ENCODE measurements around the gene CHERP.
"Not testable (repeated sequence)": the region's sequence is repeated elsewhere in the genome, so short reads cannot be mapped to it uniquely, and the experiment has no call there.

The CHERP gene

GRCh38 chr19:16521715-16522289, 20.4 kb downstream of the CHERP start:
- in situ Hi-C loops (cut with MboI; ENCODE audit: low sequenced_read_pairs), result no loop called here

- in situ Hi-C loops (cut with MboI; ENCODE audit: low sequenced_read_pairs), result no loop called here
These were observed 21.1 kb downstream of the CHERP start for GRCh38 chr19:16520986-16521624.

GRCh38 chr19:16520074-16520973, 21.9 kb downstream of the CHERP start:
- in situ Hi-C loops (cut with MboI; ENCODE audit: low sequenced_read_pairs), result no loop called here

- in situ Hi-C loops (cut with MboI; ENCODE audit: low sequenced_read_pairs), result no loop called here
These were observed 23.0 kb downstream of the CHERP start for GRCh38 chr19:16519230-16519687.

GRCh38 chr19:16518483-16519229, 23.6 kb downstream of the CHERP start:
- in situ Hi-C loops (cut with MboI; ENCODE audit: low sequenced_read_pairs), result no loop called here

GRCh38 chr19:16518061-16518460, 24.2 kb downstream of the CHERP start:
- in situ Hi-C loops (cut with MboI; ENCODE audit: low sequenced_read_pairs), result no loop called here

GRCh38 chr19:16516923-16517610, 25.2 kb downstream of the CHERP start:
- in situ Hi-C loops (cut with MboI; ENCODE audit: low sequenced_read_pairs), result no loop called here

- in situ Hi-C loops (cut with MboI; ENCODE audit: low sequenced_read_pairs), result no loop called here
These were observed 25.9 kb downstream of the CHERP start for GRCh38 chr19:16516381-16516780.

- in situ Hi-C loops (cut with MboI; ENCODE audit: low sequenced_read_pairs), result no loop called here
These were observed 27.7 kb downstream of the CHERP start for GRCh38 chr19:16514383-16515019.

GRCh38 chr19:16512611-16513010, 29.6 kb downstream of the CHERP start:
- in situ Hi-C loops (cut with MboI; ENCODE audit: low sequenced_read_pairs), result not testable (repeated sequence)

GRCh38 chr19:16509141-16510061, 32.8 kb downstream of the CHERP start:
- in situ Hi-C loops (cut with MboI; ENCODE audit: low sequenced_read_pairs), result no loop called here

- in situ Hi-C loops (cut with MboI; ENCODE audit: low sequenced_read_pairs), result no loop called here
These were observed 33.7 kb downstream of the CHERP start for GRCh38 chr19:16508546-16508945.

GRCh38 chr19:16506961-16507360, 35.3 kb downstream of the CHERP start:
- in situ Hi-C loops (cut with MboI; ENCODE audit: low sequenced_read_pairs), result no loop called here

- in situ Hi-C loops (cut with MboI; ENCODE audit: low sequenced_read_pairs), result not testable (repeated sequence)
These were observed 36.1 kb downstream of the CHERP start for GRCh38 chr19:16506161-16506560.

GRCh38 chr19:16504271-16504670, 38.0 kb downstream of the CHERP start:
- in situ Hi-C loops (cut with MboI; ENCODE audit: low sequenced_read_pairs), result no loop called here

- in situ Hi-C loops (cut with MboI; ENCODE audit: low sequenced_read_pairs), result no loop called here
These were observed 44.4 kb downstream of the CHERP start for GRCh38 chr19:16497837-16498236.

- in situ Hi-C loops (cut with MboI; ENCODE audit: low sequenced_read_pairs), result no loop called here
These were observed 45.2 kb downstream of the CHERP start for GRCh38 chr19:16497042-16497441.

GRCh38 chr19:16496613-16496983, 45.6 kb downstream of the CHERP start:
- in situ Hi-C loops (cut with MboI; ENCODE audit: low sequenced_read_pairs), result no loop called here

All from HL-60/S4 (cell line).